Adrenal gland (tissue), 12 donors: ENCODE results near the gene TELO2. TPM values are rescaled to one million over a fixed set of nuclear protein-coding genes. Genes with fewer than 3 reads are reported as not detected.

Source experiments
- DNase-seq, 7 donors: peaks; one replicate each; pipeline ENCODE4 v3.0.0-alpha.2; 2019 to 2020
- H3K27ac ChIP-seq, 5 donors: fragments of 200-600 bp; sonication (generic) in 4 of 5; 1 replicate in 3 of 5; 2 replicates in 2 of 5; pipeline versions ENCODE4 v1.5.1 to v1.8.0; 2016 to 2020; ENCODE audit warnings: mild to moderate bottlenecking in 1 of 5
- H3K27me3 ChIP-seq: fragments of 200-600 bp; 2 replicates; pipeline ENCODE4 v1.8.0; 2021
- H3K36me3 ChIP-seq, 2 donors: fragments of 200-600 bp; replicated peaks in 1 of 2; 1 replicate in 1 of 2; 2 replicates in 1 of 2; pipeline versions ENCODE4 v1.5.1 to v1.8.0; 2018 to 2022
- H3K4me1 ChIP-seq, 2 donors: fragments of 200-600 bp; replicated peaks in 1 of 2; 1 replicate in 1 of 2; 2 replicates in 1 of 2; pipeline versions ENCODE4 v1.5.1 to v1.8.0; 2018 to 2021
- H3K4me3 ChIP-seq, 4 donors: fragments of 200-600 bp; sonication (generic) in 3 of 4; one replicate each; pipeline ENCODE4 v1.5.1; 2016 to 2018
- H3K9me3 ChIP-seq, 3 donors: fragments of 200-600 bp; sonication (generic) in 1 of 3; replicated peaks in 1 of 3; 1 replicate in 2 of 3; 2 replicates in 1 of 3; pipeline versions ENCODE4 v1.5.1 to v1.8.0; 2016 to 2021
- POLR2A ChIP-seq, 2 donors: fragments of 450-650 bp; IDR thresholded peaks; one replicate each; pipeline ENCODE4 v1.6.1; 2017; ENCODE audit warnings: antibody characterized with exemption in 2 of 2, mild to moderate bottlenecking in 2 of 2, moderate library complexity in 1 of 2
- WGBS, 4 donors: extraction: QIAGEN DNeasy Blood & Tissue Kit in 2 of 4; methylation state at CpG; one replicate each; pipeline versions ENCODE4 v1.1.5 to v1.1.7; 2013 to 2017; 5-methylcytosine and 5-hydroxymethylcytosine counted together
- intact Hi-C, 2 donors: fragments of 100-400 bp; cut with DNase I; formaldehyde crosslinking; loops; one replicate each; pipeline versions ENCODE4 v1.14.1 to v1.15.0; 2022 to 2023
- polyA plus RNA-seq, 3 donors: library from polyadenylated mRNA; stranded (reverse); fragments of 200-250 nt in 2 of 3; fragments of 350-450 nt in 1 of 3; fragmentation: Illumina TruSeq in 1 of 3; extraction: RNeasy Lipid Tissue Mini Kit (QIAGEN cat#74804) in 1 of 3; gene quantifications; one replicate each; pipeline ENCODE4 v1.2.3, GENCODE V29; 2013 to 2014
- total RNA-seq, 9 donors: library from RNA; depleted of rRNA in 4 of 9; stranded (reverse); fragments of >200 nt in 4 of 9; fragments of 120-200 nt in 1 of 9; fragmentation: NEBNext Ultra II Directional in 1 of 9; extraction: Animal tissue kit (Norgen Biotek cat#: 25700) in 1 of 9; gene quantifications; one replicate each; pipeline versions ENCODE4 v1.1.0 to v1.2.4, GENCODE V29; 2013 to 2023
- TF ChIP-seq, protein P1 (sequence below), 6 experiments: fragments of 450-650 bp in 4 of 6; fragments of 200-600 bp in 2 of 6; sonication (generic) in 1 of 6; IDR thresholded peaks; 1 replicate in 5 of 6; 2 replicates in 1 of 6; pipeline versions ENCODE4 v1.5.1 to v1.8.0; 2016 to 2021; ENCODE audit warnings: antibody characterized with exemption in 6 of 6, mild to moderate bottlenecking in 2 of 6, moderate library complexity in 1 of 6
- donor health status: healthy with polysubstance abuse.
- donor health status: Bipolar disorder and iron deficiency.
- donor health status: DM: yes; HTN: yes; CAD: no.
- donor health status: DM: no; HTN: no; CAD: no.
- donor health status: DM: no; HTN: no; CAD: no.
- donor health status: DM: yes; HTN: yes; CAD: no.

The TELO2 gene
- total and polyA plus RNA-seq, 12 donors = 1.3 to 173 (median 23.7) TPM

DNA sequence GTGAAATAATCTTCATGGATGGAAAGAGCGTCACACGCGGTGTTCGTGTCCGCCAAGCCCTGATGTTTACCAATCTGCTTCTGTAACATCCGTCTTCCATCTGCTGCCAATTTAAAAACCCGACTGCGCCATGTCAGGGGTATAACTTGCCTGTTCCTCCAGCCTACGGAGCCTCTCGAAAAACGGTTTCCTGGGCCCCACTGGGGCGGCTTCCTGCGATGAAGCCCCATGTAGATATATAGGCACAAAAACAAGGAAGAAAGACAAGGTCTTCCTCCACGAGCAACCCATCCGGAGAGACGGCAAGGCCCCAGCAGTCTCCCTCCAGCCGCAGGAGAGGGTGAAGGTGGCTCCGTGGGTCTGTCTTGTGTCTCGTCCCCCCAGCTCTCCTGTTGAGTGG lies 4.5 kb upstream of the TELO2 start, which contains the start of gene PTX4:
Gene PTX4 (minus strand): TSS at position 326 of the 400 bp plus-strand sequence. CDS start 35 bp downstream, at position 291.
- H3K27ac ChIP-seq = no peak within 1 kb of the TSS
- no peak for DNase-seq
- intact Hi-C loops = no loop called here
- H3K9me3 ChIP-seq = no peaks in the 10 kb centered on the region
- no peaks in the 10 kb centered on the region for H3K27me3 ChIP-seq
- peaks cover 0 to 5% of the 10 kb centered on the region in 2 donors for H3K4me1 ChIP-seq
- 80 to 91% (median 85%) methylated on average over 19 of the region's 19 CpGs for WGBS, 4 donors
- no peak within 1 kb of the TSS for H3K4me3 ChIP-seq
- H3K36me3 ChIP-seq = no peaks in the 10 kb centered on the region
- no peak for TF ChIP-seq POLR2A (IDR thresholded peaks at IDR 0.05)
- TF ChIP-seq, protein P1, sequence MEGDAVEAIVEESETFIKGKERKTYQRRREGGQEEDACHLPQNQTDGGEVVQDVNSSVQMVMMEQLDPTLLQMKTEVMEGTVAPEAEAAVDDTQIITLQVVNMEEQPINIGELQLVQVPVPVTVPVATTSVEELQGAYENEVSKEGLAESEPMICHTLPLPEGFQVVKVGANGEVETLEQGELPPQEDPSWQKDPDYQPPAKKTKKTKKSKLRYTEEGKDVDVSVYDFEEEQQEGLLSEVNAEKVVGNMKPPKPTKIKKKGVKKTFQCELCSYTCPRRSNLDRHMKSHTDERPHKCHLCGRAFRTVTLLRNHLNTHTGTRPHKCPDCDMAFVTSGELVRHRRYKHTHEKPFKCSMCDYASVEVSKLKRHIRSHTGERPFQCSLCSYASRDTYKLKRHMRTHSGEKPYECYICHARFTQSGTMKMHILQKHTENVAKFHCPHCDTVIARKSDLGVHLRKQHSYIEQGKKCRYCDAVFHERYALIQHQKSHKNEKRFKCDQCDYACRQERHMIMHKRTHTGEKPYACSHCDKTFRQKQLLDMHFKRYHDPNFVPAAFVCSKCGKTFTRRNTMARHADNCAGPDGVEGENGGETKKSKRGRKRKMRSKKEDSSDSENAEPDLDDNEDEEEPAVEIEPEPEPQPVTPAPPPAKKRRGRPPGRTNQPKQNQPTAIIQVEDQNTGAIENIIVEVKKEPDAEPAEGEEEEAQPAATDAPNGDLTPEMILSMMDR (IDR thresholded peaks at IDR 0.05) = no peak

DNA sequence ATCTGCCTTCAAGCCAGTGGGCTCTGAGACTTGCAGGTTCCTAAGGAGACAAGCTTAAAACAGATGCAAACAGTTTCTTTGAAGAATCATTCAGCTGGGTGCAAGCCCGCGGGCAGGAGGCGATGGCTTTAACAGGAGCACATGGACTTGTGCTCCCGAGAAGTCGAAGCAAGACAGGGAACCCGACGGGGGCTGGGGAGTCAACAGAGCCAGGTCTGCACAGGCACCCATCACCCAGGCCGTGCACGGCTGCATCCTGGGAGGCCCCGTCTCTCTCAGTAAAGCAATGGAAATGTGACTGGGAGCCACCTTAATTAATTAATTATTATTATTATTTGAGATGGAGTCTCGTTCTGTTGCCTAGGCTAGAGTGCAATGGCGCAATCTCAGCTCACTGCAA lies 4.1 kb upstream of the TELO2 start:
- peaks cover 4 to 9% of the 10 kb centered on the region in 2 donors for H3K4me1 ChIP-seq
- no peak overlapping the region for H3K4me3 ChIP-seq
- no peaks in the 10 kb centered on the region for H3K36me3 ChIP-seq
- 91 to 94% (median 91%) methylated on average over 12 of the region's 12 CpGs for WGBS, 4 donors
- no peaks in the 10 kb centered on the region for H3K9me3 ChIP-seq
- H3K27ac ChIP-seq = no peak overlapping the region
- DNase-seq = no peak
- intact Hi-C loops = no loop called here
- H3K27me3 ChIP-seq = no peaks in the 10 kb centered on the region
- no peak for TF ChIP-seq POLR2A (IDR thresholded peaks at IDR 0.05)
- TF ChIP-seq, protein P1 (IDR thresholded peaks at IDR 0.05) = no peak

- H3K27me3 ChIP-seq = no peaks in the 10 kb centered on the region
- peaks cover 9 to 17% of the 10 kb centered on the region in 2 donors for H3K4me1 ChIP-seq
- 88 to 94% (median 92%) methylated on average over 12 of the region's 12 CpGs for WGBS, 4 donors
- no peaks in the 10 kb centered on the region for H3K9me3 ChIP-seq
- no peak overlapping the region for H3K4me3 ChIP-seq
- H3K36me3 ChIP-seq = peaks cover 0 to 17% of the 10 kb centered on the region in 2 donors
- TF ChIP-seq POLR2A (IDR thresholded peaks at IDR 0.05) = no peak
- TF ChIP-seq, protein P1 (IDR thresholded peaks at IDR 0.05) = no peak
- intact Hi-C loops = no loop called here
- DNase-seq = no peak
- no peak overlapping the region for H3K27ac ChIP-seq
Measured at GRCh38 chr16:1491327-1491726, 1.8 kb upstream of the TELO2 start.

DNA sequence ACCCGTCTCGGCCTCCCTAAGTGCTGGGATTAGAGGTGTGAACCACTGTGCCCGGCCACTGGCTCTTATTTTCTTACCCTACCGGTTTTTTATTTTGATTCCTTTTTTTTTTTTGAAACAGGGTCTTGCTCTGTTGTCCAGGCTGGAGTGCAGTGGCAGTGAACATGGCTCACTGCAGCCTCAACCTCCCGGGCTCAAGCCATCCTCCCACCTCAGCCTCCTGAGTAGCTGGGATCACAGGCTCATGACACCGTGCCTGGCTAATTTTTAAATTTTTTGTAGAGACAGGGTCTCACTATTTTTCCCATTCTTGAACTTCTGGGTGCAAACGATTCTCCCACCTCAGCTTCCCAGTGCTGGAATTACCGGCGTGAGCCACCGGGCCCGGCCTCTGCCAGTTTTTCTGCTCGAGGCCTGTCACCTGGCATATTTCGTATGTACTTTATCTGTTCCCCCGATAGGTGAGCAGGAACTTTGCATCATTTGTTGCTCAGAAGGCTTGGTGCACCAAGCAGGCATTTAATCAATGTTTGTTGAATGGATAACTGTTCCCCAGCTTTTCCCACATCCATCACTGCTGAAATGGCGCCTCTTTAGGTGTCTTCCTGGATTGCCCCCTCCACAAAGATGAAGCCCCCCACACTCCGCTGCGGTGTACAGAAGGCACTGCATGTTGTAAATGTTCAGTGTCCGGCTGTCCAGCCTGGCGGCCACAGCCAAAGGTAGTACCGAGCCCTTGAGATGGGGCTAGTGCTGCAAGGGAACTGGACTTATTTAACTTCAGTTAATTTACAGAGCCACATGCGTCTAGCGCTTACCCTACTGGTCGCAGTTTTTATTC lies 858 bp upstream of the TELO2 start:
- TF ChIP-seq, protein P1 (IDR thresholded peaks at IDR 0.05) = peak in 1 of 6 experiments; percentile 15
- no peak for TF ChIP-seq POLR2A (IDR thresholded peaks at IDR 0.05)
- Histone ChIP-seq H3K36me3 (peaks cover 0 to 25% of the 10 kb centered on the region in 2 donors), H3K9me3 (no peaks in the 10 kb centered on the region), H3K4me1 (peaks cover 9 to 17% of the 10 kb centered on the region in 2 donors), H3K27me3 (no peaks in the 10 kb centered on the region), H3K27ac (peak overlapping the region; percentile 21 to 91 (median 74)), H3K4me3 (peak overlapping the region in 1 of 4 donors; percentile 69)
- 83 to 84% (median 84%) methylated on average over 22 to 23 of the region's 23 CpGs for WGBS, 4 donors
- intact Hi-C loops = no loop called here
- DNase-seq = no peak
